Measurements from ENCODE around the gene MYO1B. TPM values are rescaled to one million over a fixed set of nuclear protein-coding genes. Genes with fewer than 3 reads are reported as not detected.
A peak's percentile ranks its signal among the peaks of the same experiment; 100 is the strongest.

MYO1B gene
- total and polyA plus RNA-seq, 2 donors (not counting 1 experiment from before 2014, with no cell fraction given), result 151 to 194 TPM

DNA sequence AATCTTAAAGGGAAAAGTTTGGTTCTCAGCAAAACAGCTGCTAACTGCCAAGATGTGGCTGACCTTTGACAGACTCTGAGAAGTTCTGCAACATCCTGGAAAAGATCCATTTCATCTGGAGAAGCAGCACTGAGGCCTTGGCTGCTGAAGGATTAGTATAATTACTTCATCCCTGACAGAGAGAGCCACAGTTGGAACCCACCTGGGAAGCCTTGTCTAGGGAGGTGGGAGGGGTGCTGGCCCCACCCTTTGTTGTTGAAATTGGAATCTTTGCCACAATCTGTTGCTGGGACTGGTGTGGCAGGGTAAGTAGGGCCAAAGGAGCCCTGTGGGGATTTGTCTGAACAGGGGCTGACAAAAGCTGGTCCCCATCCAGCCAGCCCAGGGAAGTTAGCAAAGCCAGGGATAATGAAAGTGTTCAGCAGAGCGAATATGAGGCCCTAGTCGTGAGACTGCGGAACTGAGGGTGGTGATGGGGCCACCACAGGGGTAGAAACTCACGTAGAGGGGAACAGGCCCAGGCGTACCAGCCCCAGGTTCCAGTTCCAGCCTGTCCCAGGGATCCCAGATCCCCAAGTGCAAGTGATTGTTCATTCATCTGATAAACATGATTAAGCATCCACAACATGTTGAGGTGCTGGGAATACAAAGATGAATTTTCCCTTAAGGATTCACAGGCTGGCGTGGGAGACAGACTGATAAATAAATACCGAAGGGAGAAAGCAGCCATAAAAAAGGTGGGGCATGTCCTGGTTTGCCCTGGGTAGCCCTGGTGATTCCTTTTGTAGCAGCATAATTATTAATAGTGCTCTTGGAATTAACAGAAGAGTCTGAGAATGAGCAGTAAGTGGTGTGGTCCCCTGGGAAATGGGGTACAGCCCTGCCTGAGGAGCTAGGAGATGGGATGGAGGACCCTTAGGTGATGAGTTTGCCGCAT is 60.0 kb downstream of the MYO1B start:
- no peaks in the 10 kb centered on the region for H3K9me3 ChIP-seq (ENCODE audit: control insufficient read depth, insufficient read depth, low read depth, low read length)
- H3K4me2 ChIP-seq (ENCODE audit: extremely low read depth, insufficient read depth, low read length), result peak overlapping the region; percentile 51
- DNase-seq (ENCODE audit: low read depth in 2 of 2), result peak; percentile 90 to 97
- TF ChIP-seq EZH2 (IDR thresholded peaks at IDR 0.05; ENCODE audit: low read length, missing control alignments) (no peak), CTCF (conservative IDR thresholded peaks at IDR 0.05 in 1 of 2, IDR thresholded peaks at IDR 0.05 in 1 of 2; ENCODE audit: low read depth in 1 of 2, low read length in 2 of 2) (no peak)
- H3K27me3 ChIP-seq (ENCODE audit: control insufficient read depth, insufficient read depth, low read length), result no peaks in the 10 kb centered on the region
- H3K79me2 ChIP-seq (ENCODE audit: control insufficient read depth, insufficient read depth, low read length), result peaks cover 76% of the 10 kb centered on the region
- peak overlapping the region; percentile 56 for H3K27ac ChIP-seq (ENCODE audit: insufficient read depth, low read length)
- H3K36me3 ChIP-seq (ENCODE audit: control insufficient read depth, insufficient read depth, low read length), result no peaks in the 10 kb centered on the region
- peaks cover 25% of the 10 kb centered on the region for H3K4me1 ChIP-seq (ENCODE audit: control insufficient read depth, extremely low read depth, insufficient read depth, low read length)
- H3K9ac ChIP-seq (ENCODE audit: insufficient read depth, low read length), result no peak overlapping the region
- peak overlapping the region in 1 of 4 experiments; percentile 1 for H3K4me3 ChIP-seq (replicated peaks in 1 of 4; ENCODE audit: control extremely low read depth in 1 of 4, insufficient read depth in 1 of 4, low read depth in 3 of 4, low read length in 4 of 4)
- H2AFZ ChIP-seq (ENCODE audit: low read length), result no peak overlapping the region
- H4K20me1 ChIP-seq (ENCODE audit: control insufficient read depth, extremely low read depth, insufficient read depth, low read length), result no peaks in the 10 kb centered on the region

- TF ChIP-seq CTCF (conservative IDR thresholded peaks at IDR 0.05 in 1 of 2, IDR thresholded peaks at IDR 0.05 in 1 of 2; ENCODE audit: low read depth in 1 of 2, low read length in 2 of 2), result no peak
- TF ChIP-seq EZH2 (IDR thresholded peaks at IDR 0.05; ENCODE audit: low read length, missing control alignments), result no peak
- DNase-seq (ENCODE audit: low read depth in 2 of 2), result no peak
- Histone ChIP-seq H3K4me1 (ENCODE audit: control insufficient read depth, extremely low read depth, insufficient read depth, low read length) (peaks cover 33% of the 10 kb centered on the region), H3K79me2 (ENCODE audit: control insufficient read depth, insufficient read depth, low read length) (peaks cover 72% of the 10 kb centered on the region), H3K27me3 (ENCODE audit: control insufficient read depth, insufficient read depth, low read length) (no peaks in the 10 kb centered on the region), H3K36me3 (ENCODE audit: control insufficient read depth, insufficient read depth, low read length) (no peaks in the 10 kb centered on the region), H3K27ac (ENCODE audit: insufficient read depth, low read length) (no peak overlapping the region), H3K4me2 (ENCODE audit: extremely low read depth, insufficient read depth, low read length) (no peak overlapping the region), H2AFZ (ENCODE audit: low read length) (no peak overlapping the region), H3K9me3 (ENCODE audit: control insufficient read depth, insufficient read depth, low read depth, low read length) (no peaks in the 10 kb centered on the region), H4K20me1 (ENCODE audit: control insufficient read depth, extremely low read depth, insufficient read depth, low read length) (no peaks in the 10 kb centered on the region), H3K4me3 (replicated peaks in 1 of 4; ENCODE audit: control extremely low read depth in 1 of 4, insufficient read depth in 1 of 4, low read depth in 3 of 4, low read length in 4 of 4) (no peak overlapping the region), H3K9ac (ENCODE audit: insufficient read depth, low read length) (no peak overlapping the region)
Measured at GRCh38 chr2:191308026-191308425, 62.8 kb downstream of the MYO1B start.

DNA sequence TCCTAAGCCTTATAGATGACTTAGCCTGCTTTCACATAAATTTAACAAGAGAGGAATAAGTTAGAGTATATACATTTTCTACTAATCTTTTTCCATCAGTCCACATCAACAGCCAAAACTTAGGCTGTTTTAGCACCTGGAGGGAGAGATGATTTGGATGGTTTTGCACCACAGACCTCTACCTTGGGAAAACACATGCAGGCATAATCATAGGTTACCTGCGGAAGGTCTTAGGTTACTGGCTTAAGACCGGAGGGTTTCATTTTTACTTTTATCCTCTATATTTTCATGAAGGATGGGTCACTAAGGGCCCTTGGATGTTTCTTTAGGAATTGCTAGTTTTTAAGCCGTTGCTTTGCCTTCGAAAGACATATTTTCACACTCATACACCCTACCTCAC is 66.0 kb downstream of the MYO1B start:
- Histone ChIP-seq H4K20me1 (ENCODE audit: control insufficient read depth, extremely low read depth, insufficient read depth, low read length) (no peaks in the 10 kb centered on the region), H3K27me3 (ENCODE audit: control insufficient read depth, insufficient read depth, low read length) (no peaks in the 10 kb centered on the region), H3K27ac (ENCODE audit: insufficient read depth, low read length) (peak overlapping the region; percentile 59), H2AFZ (ENCODE audit: low read length) (no peak overlapping the region), H3K4me3 (replicated peaks in 1 of 4; ENCODE audit: control extremely low read depth in 1 of 4, insufficient read depth in 1 of 4, low read depth in 3 of 4, low read length in 4 of 4) (no peak overlapping the region), H3K4me1 (ENCODE audit: control insufficient read depth, extremely low read depth, insufficient read depth, low read length) (peaks cover 22% of the 10 kb centered on the region), H3K9me3 (ENCODE audit: control insufficient read depth, insufficient read depth, low read depth, low read length) (no peaks in the 10 kb centered on the region), H3K36me3 (ENCODE audit: control insufficient read depth, insufficient read depth, low read length) (no peaks in the 10 kb centered on the region), H3K4me2 (ENCODE audit: extremely low read depth, insufficient read depth, low read length) (no peak overlapping the region), H3K9ac (ENCODE audit: insufficient read depth, low read length) (no peak overlapping the region), H3K79me2 (ENCODE audit: control insufficient read depth, insufficient read depth, low read length) (peaks cover 75% of the 10 kb centered on the region)
- no peak for TF ChIP-seq CTCF (conservative IDR thresholded peaks at IDR 0.05 in 1 of 2, IDR thresholded peaks at IDR 0.05 in 1 of 2; ENCODE audit: low read depth in 1 of 2, low read length in 2 of 2)
- no peak for TF ChIP-seq EZH2 (IDR thresholded peaks at IDR 0.05; ENCODE audit: low read length, missing control alignments)
- no peak for DNase-seq (ENCODE audit: low read depth in 2 of 2)

Measured in fibroblast of lung (primary cell).